Measurements from ENCODE around the gene PDGFRB. TPM values are rescaled to one million over a fixed set of nuclear protein-coding genes. Genes with fewer than 3 reads are reported as not detected.

PDGFRB gene
- total RNA-seq, 1 donor from 2014 or later, result 39.7 TPM

GRCh38 chr5:150135557-150136304, 19.9 kb downstream of the PDGFRB start:
- DNase-seq, result no peak
- Histone ChIP-seq H3K9me3 (replicated peaks) (no peaks in the 10 kb centered on the region), H3K27ac (replicated peaks) (peak overlapping the region; percentile 89), H3K27me3 (ENCODE audit: low read depth) (no peaks in the 10 kb centered on the region), H3K4me3 (no peak overlapping the region), H3K36me3 (peaks cover 19% of the 10 kb centered on the region), H3K4me1 (peaks cover 81% of the 10 kb centered on the region)
- TF ChIP-seq, protein P1, sequence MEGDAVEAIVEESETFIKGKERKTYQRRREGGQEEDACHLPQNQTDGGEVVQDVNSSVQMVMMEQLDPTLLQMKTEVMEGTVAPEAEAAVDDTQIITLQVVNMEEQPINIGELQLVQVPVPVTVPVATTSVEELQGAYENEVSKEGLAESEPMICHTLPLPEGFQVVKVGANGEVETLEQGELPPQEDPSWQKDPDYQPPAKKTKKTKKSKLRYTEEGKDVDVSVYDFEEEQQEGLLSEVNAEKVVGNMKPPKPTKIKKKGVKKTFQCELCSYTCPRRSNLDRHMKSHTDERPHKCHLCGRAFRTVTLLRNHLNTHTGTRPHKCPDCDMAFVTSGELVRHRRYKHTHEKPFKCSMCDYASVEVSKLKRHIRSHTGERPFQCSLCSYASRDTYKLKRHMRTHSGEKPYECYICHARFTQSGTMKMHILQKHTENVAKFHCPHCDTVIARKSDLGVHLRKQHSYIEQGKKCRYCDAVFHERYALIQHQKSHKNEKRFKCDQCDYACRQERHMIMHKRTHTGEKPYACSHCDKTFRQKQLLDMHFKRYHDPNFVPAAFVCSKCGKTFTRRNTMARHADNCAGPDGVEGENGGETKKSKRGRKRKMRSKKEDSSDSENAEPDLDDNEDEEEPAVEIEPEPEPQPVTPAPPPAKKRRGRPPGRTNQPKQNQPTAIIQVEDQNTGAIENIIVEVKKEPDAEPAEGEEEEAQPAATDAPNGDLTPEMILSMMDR (IDR thresholded peaks at IDR 0.05; ENCODE audit: borderline replicate concordance), result no peak
- intact Hi-C loops (cut with micrococcal nuclease), result no loop called here

- TF ChIP-seq, protein P1 (IDR thresholded peaks at IDR 0.05; ENCODE audit: borderline replicate concordance), result no peak
- intact Hi-C loops (cut with micrococcal nuclease), result no loop called here
- H3K9me3 ChIP-seq (replicated peaks), result no peaks in the 10 kb centered on the region
- H3K27ac ChIP-seq (replicated peaks), result peak overlapping the region; percentile 89
- peaks cover 78% of the 10 kb centered on the region for H3K4me1 ChIP-seq
- H3K36me3 ChIP-seq, result peaks cover 20% of the 10 kb centered on the region
- H3K27me3 ChIP-seq (ENCODE audit: low read depth), result no peaks in the 10 kb centered on the region
- no peak for DNase-seq
- no peak overlapping the region for H3K4me3 ChIP-seq
Measured at GRCh38 chr5:150134198-150134588, 21.5 kb downstream of the PDGFRB start.

GRCh38 chr5:150133581-150134197, 22.0 kb downstream of the PDGFRB start:
- DNase-seq, result no peak
- TF ChIP-seq, protein P1 (IDR thresholded peaks at IDR 0.05; ENCODE audit: borderline replicate concordance), result no peak
- Histone ChIP-seq H3K9me3 (replicated peaks) (no peaks in the 10 kb centered on the region), H3K4me3 (no peak overlapping the region), H3K27me3 (ENCODE audit: low read depth) (no peaks in the 10 kb centered on the region), H3K4me1 (peaks cover 73% of the 10 kb centered on the region), H3K36me3 (peaks cover 25% of the 10 kb centered on the region), H3K27ac (replicated peaks) (peak overlapping the region; percentile 89)
- intact Hi-C loops (cut with micrococcal nuclease), result no loop called here

DNA sequence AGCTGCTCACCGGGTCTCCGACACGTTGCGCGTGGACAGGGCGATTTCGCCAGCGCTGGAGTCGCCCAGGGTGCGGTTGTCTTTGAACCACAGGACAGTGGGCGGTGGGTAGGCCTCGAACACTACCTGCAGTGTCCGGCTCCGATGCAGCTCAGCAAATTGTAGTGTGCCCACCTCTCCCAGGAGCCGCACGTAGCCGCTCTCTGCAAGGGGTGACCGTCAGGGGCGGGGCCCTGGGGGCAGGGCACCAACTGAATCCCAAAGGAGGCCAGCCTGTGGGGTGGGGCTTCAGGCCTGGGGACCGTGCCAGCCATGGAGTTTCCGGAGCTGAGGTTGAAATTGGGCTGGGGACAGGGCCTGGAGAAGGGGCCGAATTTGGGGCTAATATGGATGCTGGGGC, 22.9 kb downstream of the PDGFRB start:
- no peak for DNase-seq
- peaks cover 30% of the 10 kb centered on the region for H3K36me3 ChIP-seq
- H3K4me1 ChIP-seq, result peaks cover 63% of the 10 kb centered on the region

DNA sequence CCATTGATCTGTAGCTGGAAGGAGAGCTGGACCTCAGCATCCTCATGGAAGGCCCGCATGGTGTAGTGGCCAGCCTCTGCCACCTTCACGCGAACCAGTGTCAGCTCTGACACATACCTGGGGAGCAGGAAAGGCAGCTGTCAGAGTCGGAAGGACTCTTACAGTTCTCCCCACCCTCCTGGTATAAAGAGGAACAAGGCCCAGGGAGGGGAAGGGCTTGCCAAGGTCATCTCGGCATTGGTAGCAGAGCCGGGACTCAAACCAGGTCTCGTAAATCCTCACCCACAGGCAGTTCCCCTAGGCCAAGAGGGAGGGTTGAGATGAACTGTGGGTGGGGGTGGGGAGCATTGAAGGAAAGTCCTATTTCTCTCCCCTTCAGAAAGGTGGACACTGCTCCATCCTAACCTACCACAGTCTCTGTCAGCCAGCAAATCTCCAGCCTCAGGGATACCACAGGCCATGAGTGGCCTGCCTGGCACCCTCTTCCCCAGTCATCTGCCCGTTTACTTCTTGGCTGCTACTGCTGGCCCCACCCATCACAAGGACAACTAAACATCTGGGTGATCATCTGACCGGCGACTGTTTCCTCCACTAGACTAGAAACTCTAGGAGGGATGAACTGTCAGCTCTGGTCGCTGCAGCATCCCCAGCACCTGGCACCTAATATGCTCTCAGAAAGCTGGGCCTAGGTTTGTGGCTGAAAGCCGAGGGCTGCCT, 23.5 kb downstream of the PDGFRB start:
- TF ChIP-seq, protein P1 (IDR thresholded peaks at IDR 0.05; ENCODE audit: borderline replicate concordance), result no peak
- Histone ChIP-seq H3K36me3 (peaks cover 30% of the 10 kb centered on the region), H3K4me3 (no peak overlapping the region), H3K4me1 (peaks cover 57% of the 10 kb centered on the region), H3K27me3 (ENCODE audit: low read depth) (no peaks in the 10 kb centered on the region), H3K27ac (replicated peaks) (peak overlapping the region; percentile 89), H3K9me3 (replicated peaks) (no peaks in the 10 kb centered on the region)
- intact Hi-C loops (cut with micrococcal nuclease), result no loop called here
- DNase-seq, result no peak

More for the DNA sequence above, 22.9 kb downstream of the PDGFRB start:
- Histone ChIP-seq H3K27ac (replicated peaks) (peak overlapping the region; percentile 89), H3K9me3 (replicated peaks) (no peaks in the 10 kb centered on the region), H3K27me3 (ENCODE audit: low read depth) (no peaks in the 10 kb centered on the region), H3K4me3 (no peak overlapping the region)
- intact Hi-C loops (cut with micrococcal nuclease), result no loop called here
- TF ChIP-seq, protein P1 (IDR thresholded peaks at IDR 0.05; ENCODE audit: borderline replicate concordance), result no peak
